A204.1 (cell line): ENCODE results near the gene C22orf15.

Experiments used
- FAIRE-seq: peaks from 2 replicates; lab custom pipeline; 2012; peaks lifted over from hg19 to GRCh38; lab: Jason Lieb, UNC

Gene C22orf15

GRCh38 chr22:23773483-23774113 is 10.8 kb downstream of the C22orf15 start:
- no peak for FAIRE-seq

- FAIRE-seq = no peak
Measured at GRCh38 chr22:23774114-23774921, 11.5 kb downstream of the C22orf15 start.

- FAIRE-seq = no peak
Measured at GRCh38 chr22:23774922-23775436, 12.2 kb downstream of the C22orf15 start.

- FAIRE-seq = no peak
Measured at GRCh38 chr22:23775779-23776375, 13.1 kb downstream of the C22orf15 start.

GRCh38 chr22:23777776-23778576 is 15.2 kb downstream of the C22orf15 start:
- no peak for FAIRE-seq

- no peak for FAIRE-seq
Measured at GRCh38 chr22:23778577-23778900, 15.7 kb downstream of the C22orf15 start.

- no peak for FAIRE-seq
Measured at GRCh38 chr22:23779083-23779482, 16.3 kb downstream of the C22orf15 start.

GRCh38 chr22:23779731-23780130 is 16.9 kb downstream of the C22orf15 start:
- no peak for FAIRE-seq

GRCh38 chr22:23780146-23780748 is 17.5 kb downstream of the C22orf15 start:
- no peak for FAIRE-seq

GRCh38 chr22:23781065-23781464 is 18.3 kb downstream of the C22orf15 start:
- no peak for FAIRE-seq

- no peak for FAIRE-seq
Measured at GRCh38 chr22:23781511-23782183, 18.9 kb downstream of the C22orf15 start.

- FAIRE-seq = no peak
Measured at GRCh38 chr22:23782252-23782651, 19.5 kb downstream of the C22orf15 start.

- no peak for FAIRE-seq
Measured at GRCh38 chr22:23782703-23783102, 19.9 kb downstream of the C22orf15 start.

GRCh38 chr22:23783265-23784150 is 20.7 kb downstream of the C22orf15 start:
- no peak for FAIRE-seq

GRCh38 chr22:23784215-23784732 is 21.5 kb downstream of the C22orf15 start:
- FAIRE-seq = no peak

- no peak for FAIRE-seq
Measured at GRCh38 chr22:23786261-23786710, 23.5 kb downstream of the C22orf15 start.

- no peak for FAIRE-seq
Measured at GRCh38 chr22:23786752-23787599, 24.2 kb downstream of the C22orf15 start, which contains the start of gene SMARCB1. Gene SMARCB1 (plus strand): TSS chr22:23786966. CDS start chr22:23787170, 204 bp downstream.

GRCh38 chr22:23787600-23787896 is 24.8 kb downstream of the C22orf15 start:
- no peak for FAIRE-seq

GRCh38 chr22:23787910-23788309 is 25.1 kb downstream of the C22orf15 start:
- no peak for FAIRE-seq
